ENCODE results near the gene BTNL2.

The BTNL2 gene

GRCh38 chr6:32375739-32376529, 31.0 kb downstream of the BTNL2 start:
- Histone ChIP-seq H3K4me1 (no peaks in the 10 kb centered on the region), H3K4me3 (no peak overlapping the region), H3K36me3 (no peaks in the 10 kb centered on the region), H3K27ac (no peak overlapping the region), H3K27me3 (peaks cover 0 to 8% of the 10 kb centered on the region in 2 donors), H3K9me3 (no peaks in the 10 kb centered on the region)
- no peak for TF ChIP-seq CTCF (IDR thresholded peaks at IDR 0.05)
- intact Hi-C loops (cut with DNase I; ENCODE audit: low total_unique reads) = no loop called here
- DNase-seq = no peak

GRCh38 chr6:32371803-32372202, 35.2 kb downstream of the BTNL2 start, which contains the start of gene TSBP1:
Gene TSBP1 (minus strand): TSS chr6:32371903. CDS start chr6:32371706, 197 bp downstream.
- no peak for DNase-seq
- Histone ChIP-seq H3K4me3 (no peak within 1 kb of the TSS), H3K9me3 (no peaks in the 10 kb centered on the region), H3K36me3 (no peaks in the 10 kb centered on the region), H3K27me3 (peaks cover 0 to 8% of the 10 kb centered on the region in 2 donors), H3K4me1 (no peaks in the 10 kb centered on the region), H3K27ac (no peak within 1 kb of the TSS)
- no peak for TF ChIP-seq CTCF (IDR thresholded peaks at IDR 0.05)
- intact Hi-C loops (cut with DNase I; ENCODE audit: low total_unique reads) = no loop called here

GRCh38 chr6:32371229-32371628, 35.8 kb downstream of the BTNL2 start:
- H3K9me3 ChIP-seq = no peaks in the 10 kb centered on the region
- peaks cover 0 to 8% of the 10 kb centered on the region in 2 donors for H3K27me3 ChIP-seq
- DNase-seq = no peak
- TF ChIP-seq CTCF (IDR thresholded peaks at IDR 0.05) = no peak
- no peak overlapping the region for H3K4me3 ChIP-seq
- intact Hi-C loops (cut with DNase I; ENCODE audit: low total_unique reads) = no loop called here
- no peaks in the 10 kb centered on the region for H3K36me3 ChIP-seq
- no peak overlapping the region for H3K27ac ChIP-seq
- no peaks in the 10 kb centered on the region for H3K4me1 ChIP-seq

- intact Hi-C loops (cut with DNase I; ENCODE audit: low total_unique reads) = no loop called here
- no peak for TF ChIP-seq CTCF (IDR thresholded peaks at IDR 0.05)
- Histone ChIP-seq H3K36me3 (no peaks in the 10 kb centered on the region), H3K27ac (no peak overlapping the region), H3K4me1 (no peaks in the 10 kb centered on the region), H3K27me3 (peaks cover 0 to 3% of the 10 kb centered on the region in 2 donors), H3K4me3 (no peak overlapping the region), H3K9me3 (no peaks in the 10 kb centered on the region)
- DNase-seq = no peak
Measured at GRCh38 chr6:32370505-32370904, 36.5 kb downstream of the BTNL2 start.

- TF ChIP-seq CTCF (IDR thresholded peaks at IDR 0.05) = no peak
- Histone ChIP-seq H3K27ac (no peak overlapping the region), H3K27me3 (no peaks in the 10 kb centered on the region), H3K4me1 (no peaks in the 10 kb centered on the region), H3K36me3 (no peaks in the 10 kb centered on the region), H3K4me3 (no peak overlapping the region), H3K9me3 (no peaks in the 10 kb centered on the region)
- no peak for DNase-seq
- intact Hi-C loops (cut with DNase I; ENCODE audit: low total_unique reads) = no loop called here
Measured at GRCh38 chr6:32369660-32370059, 37.3 kb downstream of the BTNL2 start.

Data from tibial artery (tissue), 4 donors.